ENCODE data around the gene GPR162. TPM values are rescaled to one million over a fixed set of nuclear protein-coding genes. Genes with fewer than 3 reads are reported as not detected.

The GPR162 gene
- polyA plus RNA-seq, 1 donor from 2014 or later: 82.8 TPM

DNA sequence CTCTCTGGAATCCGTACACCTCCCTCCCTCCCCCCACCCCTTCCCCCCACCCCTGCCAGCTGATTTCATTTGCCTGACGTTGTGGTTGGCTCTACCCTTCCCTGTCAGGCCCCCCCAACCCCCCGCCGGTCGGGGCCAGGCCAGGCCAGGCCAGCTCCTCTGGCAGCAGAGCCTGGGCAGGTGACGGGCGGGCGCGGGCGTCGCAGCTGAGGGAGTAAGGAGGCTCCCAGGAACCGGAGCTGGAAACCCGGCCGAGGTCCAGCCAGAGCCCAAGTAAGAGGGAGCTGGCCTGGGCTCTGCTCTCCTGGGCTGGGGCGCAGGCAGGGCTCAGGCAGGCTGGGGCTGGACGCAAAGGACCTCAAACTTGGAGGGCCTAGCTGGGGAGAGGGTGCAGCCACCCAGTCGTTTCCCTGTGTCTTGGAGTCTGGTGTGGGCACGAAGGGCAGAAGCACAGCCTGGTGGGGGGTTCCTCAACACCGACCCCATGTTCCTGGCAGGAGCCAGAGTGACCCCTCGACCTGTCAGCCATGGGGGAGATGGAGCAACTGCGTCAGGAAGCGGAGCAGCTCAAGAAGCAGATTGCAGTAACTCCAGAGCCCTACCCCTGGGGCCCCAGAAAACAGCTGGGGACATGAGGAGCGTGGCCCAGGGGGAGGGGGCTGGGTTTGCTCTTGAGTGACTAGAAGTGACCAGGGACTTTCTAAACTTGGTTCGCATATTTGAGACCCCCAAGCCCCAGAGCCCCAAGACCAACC lies 19.3 kb downstream of the GPR162 start, which contains the start of gene GNB3:
Gene GNB3, plus strand, starts transcription at position 165 of the 755 bp plus-strand sequence. Its CDS starts 363 bp downstream, at position 528.
- Histone ChIP-seq H3K36me3 (ENCODE audit: insufficient read depth, low read length) (no peaks in the 10 kb centered on the region), H4K20me1 (ENCODE audit: insufficient read depth) (no peaks in the 10 kb centered on the region), H3K9me2 (ENCODE audit: insufficient read depth, low read length) (no peaks in the 10 kb centered on the region), H3K27me3 (ENCODE audit: insufficient read depth, low read depth, low read length) (no peaks in the 10 kb centered on the region), H3F3A (ENCODE audit: insufficient read depth, low read length, poor library complexity, severe bottlenecking) (no peaks in the 10 kb centered on the region), H2AFZ (ENCODE audit: low read depth, low read length) (no peak within 1 kb of the TSS), H3K4me2 (ENCODE audit: low read length) (no peak within 1 kb of the TSS), H3K9me3 (ENCODE audit: low read length) (no peaks in the 10 kb centered on the region), H3K27ac (ENCODE audit: low read length) (no peak within 1 kb of the TSS), H3K79me2 (replicated peaks; ENCODE audit: insufficient read depth, low read length) (no peaks in the 10 kb centered on the region), H3K4me3 (ENCODE audit: low read length) (no peak within 1 kb of the TSS), H3K9ac (ENCODE audit: low read length) (no peak within 1 kb of the TSS)
- TF ChIP-seq, protein P1, sequence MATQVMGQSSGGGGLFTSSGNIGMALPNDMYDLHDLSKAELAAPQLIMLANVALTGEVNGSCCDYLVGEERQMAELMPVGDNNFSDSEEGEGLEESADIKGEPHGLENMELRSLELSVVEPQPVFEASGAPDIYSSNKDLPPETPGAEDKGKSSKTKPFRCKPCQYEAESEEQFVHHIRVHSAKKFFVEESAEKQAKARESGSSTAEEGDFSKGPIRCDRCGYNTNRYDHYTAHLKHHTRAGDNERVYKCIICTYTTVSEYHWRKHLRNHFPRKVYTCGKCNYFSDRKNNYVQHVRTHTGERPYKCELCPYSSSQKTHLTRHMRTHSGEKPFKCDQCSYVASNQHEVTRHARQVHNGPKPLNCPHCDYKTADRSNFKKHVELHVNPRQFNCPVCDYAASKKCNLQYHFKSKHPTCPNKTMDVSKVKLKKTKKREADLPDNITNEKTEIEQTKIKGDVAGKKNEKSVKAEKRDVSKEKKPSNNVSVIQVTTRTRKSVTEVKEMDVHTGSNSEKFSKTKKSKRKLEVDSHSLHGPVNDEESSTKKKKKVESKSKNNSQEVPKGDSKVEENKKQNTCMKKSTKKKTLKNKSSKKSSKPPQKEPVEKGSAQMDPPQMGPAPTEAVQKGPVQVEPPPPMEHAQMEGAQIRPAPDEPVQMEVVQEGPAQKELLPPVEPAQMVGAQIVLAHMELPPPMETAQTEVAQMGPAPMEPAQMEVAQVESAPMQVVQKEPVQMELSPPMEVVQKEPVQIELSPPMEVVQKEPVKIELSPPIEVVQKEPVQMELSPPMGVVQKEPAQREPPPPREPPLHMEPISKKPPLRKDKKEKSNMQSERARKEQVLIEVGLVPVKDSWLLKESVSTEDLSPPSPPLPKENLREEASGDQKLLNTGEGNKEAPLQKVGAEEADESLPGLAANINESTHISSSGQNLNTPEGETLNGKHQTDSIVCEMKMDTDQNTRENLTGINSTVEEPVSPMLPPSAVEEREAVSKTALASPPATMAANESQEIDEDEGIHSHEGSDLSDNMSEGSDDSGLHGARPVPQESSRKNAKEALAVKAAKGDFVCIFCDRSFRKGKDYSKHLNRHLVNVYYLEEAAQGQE (IDR thresholded peaks at IDR 0.05; ENCODE audit: borderline replicate concordance): no peak
- TF ChIP-seq RAD21 (conservative IDR thresholded peaks at IDR 0.05) (no peak), EP300 (conservative IDR thresholded peaks at IDR 0.05; ENCODE audit: poor library complexity, severe bottlenecking) (no peak), SMC3 (conservative IDR thresholded peaks at IDR 0.05; ENCODE audit: poor library complexity) (no peak), MXI1 (conservative IDR thresholded peaks at IDR 0.05; ENCODE audit: poor library complexity, severe bottlenecking) (no peak), TAF1 (IDR thresholded peaks at IDR 0.05; ENCODE audit: low read depth) (no peak)
- TF ChIP-seq, protein P2, sequence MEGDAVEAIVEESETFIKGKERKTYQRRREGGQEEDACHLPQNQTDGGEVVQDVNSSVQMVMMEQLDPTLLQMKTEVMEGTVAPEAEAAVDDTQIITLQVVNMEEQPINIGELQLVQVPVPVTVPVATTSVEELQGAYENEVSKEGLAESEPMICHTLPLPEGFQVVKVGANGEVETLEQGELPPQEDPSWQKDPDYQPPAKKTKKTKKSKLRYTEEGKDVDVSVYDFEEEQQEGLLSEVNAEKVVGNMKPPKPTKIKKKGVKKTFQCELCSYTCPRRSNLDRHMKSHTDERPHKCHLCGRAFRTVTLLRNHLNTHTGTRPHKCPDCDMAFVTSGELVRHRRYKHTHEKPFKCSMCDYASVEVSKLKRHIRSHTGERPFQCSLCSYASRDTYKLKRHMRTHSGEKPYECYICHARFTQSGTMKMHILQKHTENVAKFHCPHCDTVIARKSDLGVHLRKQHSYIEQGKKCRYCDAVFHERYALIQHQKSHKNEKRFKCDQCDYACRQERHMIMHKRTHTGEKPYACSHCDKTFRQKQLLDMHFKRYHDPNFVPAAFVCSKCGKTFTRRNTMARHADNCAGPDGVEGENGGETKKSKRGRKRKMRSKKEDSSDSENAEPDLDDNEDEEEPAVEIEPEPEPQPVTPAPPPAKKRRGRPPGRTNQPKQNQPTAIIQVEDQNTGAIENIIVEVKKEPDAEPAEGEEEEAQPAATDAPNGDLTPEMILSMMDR (IDR thresholded peaks at IDR 0.05; ENCODE audit: poor library complexity, severe bottlenecking): no peak

DNA sequence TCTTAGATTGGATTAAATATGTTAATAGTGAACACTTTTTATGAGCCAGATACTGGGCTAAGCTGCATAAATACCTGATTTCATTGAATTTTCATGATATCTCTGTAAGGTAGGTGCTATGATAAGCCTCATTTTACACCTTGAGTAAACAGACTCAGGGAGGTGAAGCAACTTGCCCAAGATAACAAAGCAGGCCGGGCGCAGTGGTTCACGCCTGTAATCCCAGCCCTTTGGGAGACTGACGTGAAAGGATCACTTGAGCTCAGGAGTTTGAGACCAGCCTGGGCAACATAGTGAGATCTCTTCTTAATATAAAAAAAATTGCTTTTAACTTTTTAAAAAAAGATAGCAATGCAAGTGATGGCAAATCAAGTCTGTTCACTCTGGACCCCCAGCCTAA lies 20.5 kb downstream of the GPR162 start:
- H3K36me3 ChIP-seq (ENCODE audit: insufficient read depth, low read length): no peaks in the 10 kb centered on the region
- TF ChIP-seq TAF1 (IDR thresholded peaks at IDR 0.05; ENCODE audit: low read depth) (no peak), EZH2 (IDR thresholded peaks at IDR 0.05; ENCODE audit: borderline replicate concordance, insufficient read depth, low read length, poor library complexity, severe bottlenecking) (no peak), SMC3 (conservative IDR thresholded peaks at IDR 0.05; ENCODE audit: poor library complexity) (no peak), MXI1 (conservative IDR thresholded peaks at IDR 0.05; ENCODE audit: poor library complexity, severe bottlenecking) (no peak), POLR2AphosphoS5 (IDR thresholded peaks at IDR 0.05) (no peak)
- TF ChIP-seq, protein P2 (IDR thresholded peaks at IDR 0.05; ENCODE audit: poor library complexity, severe bottlenecking): no peak

More for the DNA sequence above, 20.5 kb downstream of the GPR162 start:
- no peak overlapping the region for H3K4me3 ChIP-seq (ENCODE audit: low read length)
- no peaks in the 10 kb centered on the region for H3K27me3 ChIP-seq (ENCODE audit: insufficient read depth, low read depth, low read length)
- no peaks in the 10 kb centered on the region for H4K20me1 ChIP-seq (ENCODE audit: insufficient read depth)
- no peak overlapping the region for H3K9ac ChIP-seq (ENCODE audit: low read length)
- no peaks in the 10 kb centered on the region for H3K79me2 ChIP-seq (replicated peaks; ENCODE audit: insufficient read depth, low read length)
- H3F3A ChIP-seq (ENCODE audit: insufficient read depth, low read length, poor library complexity, severe bottlenecking): no peaks in the 10 kb centered on the region
- H3K9me2 ChIP-seq (ENCODE audit: insufficient read depth, low read length): no peaks in the 10 kb centered on the region
- H3K27ac ChIP-seq (ENCODE audit: low read length): no peak overlapping the region
- no peak overlapping the region for H2AFZ ChIP-seq (ENCODE audit: low read depth, low read length)
- H3K9me3 ChIP-seq (ENCODE audit: low read length): no peaks in the 10 kb centered on the region
- no peak overlapping the region for H3K4me2 ChIP-seq (ENCODE audit: low read length)

Data from neural cell (in vitro differentiated cells).